GM23338 (cell line): ENCODE results near the gene MYH6. TPM values are rescaled to one million over a fixed set of nuclear protein-coding genes. Genes with fewer than 3 reads are reported as not detected.
"Not testable (repeated sequence)": the region's sequence is repeated elsewhere in the genome, so short reads cannot be mapped to it uniquely, and the experiment has no call there.

Experiments
- ATAC-seq: fragments of 200-7000 bp; cut with Tn5 transposase; 3 replicates; pipeline ENCODE4 v1.9.1; 2020
- DNase-seq: peaks from one replicate; pipeline ENCODE4 v3.0.0-alpha.2; 2015; ENCODE audit warnings: low spot score
- H2AFZ ChIP-seq: fragments of 200-600 bp; sonication (generic); 2 replicates; pipeline ENCODE4 v1.8.0; 2016; ENCODE audit warnings: antibody characterized with exemption, mild to moderate bottlenecking, moderate library complexity
- H3F3A ChIP-seq: fragments of 200-600 bp; sonication (generic); replicated peaks from 2 replicates; pipeline ENCODE4 v1.8.0; 2017; ENCODE audit warnings: antibody characterized with exemption, mixed run types, low read depth
- H3K27ac ChIP-seq: fragments of 200-600 bp; sonication (generic); 2 replicates; pipeline ENCODE4 v1.6.1; 2016; ENCODE audit warnings: low read depth
- H3K27me3 ChIP-seq: fragments of 200-600 bp; sonication (generic); 2 replicates; pipeline ENCODE4 v1.8.0; 2016; ENCODE audit warnings: mild to moderate bottlenecking, mixed run types, moderate library complexity; ENCODE audit not compliant: insufficient read depth
- H3K36me3 ChIP-seq: fragments of 200-600 bp; sonication (generic); 2 replicates; pipeline ENCODE4 v1.8.0; 2016; ENCODE audit warnings: mild to moderate bottlenecking; ENCODE audit not compliant: insufficient read depth
- H3K4me1 ChIP-seq: fragments of 200-600 bp; sonication (generic); 2 replicates; pipeline ENCODE4 v1.8.0; 2016; ENCODE audit warnings: mild to moderate bottlenecking, moderate library complexity; ENCODE audit not compliant: insufficient read depth
- H3K4me2 ChIP-seq: fragments of 200-600 bp; sonication (generic); 2 replicates; pipeline ENCODE4 v1.7.1; 2017; ENCODE audit warnings: mixed run types
- H3K4me3 ChIP-seq: fragments of 200-600 bp; sonication (generic); 2 replicates; pipeline ENCODE4 v1.6.1; 2016; ENCODE audit warnings: mixed run types
- H3K79me2 ChIP-seq: fragments of 200-600 bp; sonication (generic); replicated peaks from 2 replicates; pipeline ENCODE4 v1.8.0; 2017; ENCODE audit warnings: mild to moderate bottlenecking; ENCODE audit not compliant: insufficient read depth
- H3K9me2 ChIP-seq: fragments of 200-600 bp; sonication (generic); 2 replicates; pipeline ENCODE4 v1.8.0; 2017; ENCODE audit not compliant: insufficient read depth
- H4K20me1 ChIP-seq: fragments of 200-600 bp; sonication (generic); replicated peaks from 2 replicates; pipeline ENCODE4 v1.8.0; 2017; ENCODE audit warnings: mild to moderate bottlenecking; ENCODE audit not compliant: insufficient read depth
- H3K27ac Mint-ChIP-seq: 2 replicates; pipeline ENCODE4 v1.8.0; 2020; ENCODE audit warnings: inconsistent platforms, mild to moderate bottlenecking, moderate library complexity, mixed read lengths
- H3K27me3 Mint-ChIP-seq: 3 replicates; pipeline ENCODE4 v1.8.0; 2022; ENCODE audit warnings: low read depth, mild to moderate bottlenecking, moderate library complexity, mixed read lengths, inconsistent platforms; ENCODE audit not compliant: insufficient read depth, poor library complexity
- H3K36me3 Mint-ChIP-seq: 3 replicates; pipeline ENCODE4 v1.8.0; 2021; ENCODE audit warnings: low read depth, mild to moderate bottlenecking, inconsistent platforms, moderate library complexity, mixed read lengths
- H3K4me1 Mint-ChIP-seq: 3 replicates; pipeline ENCODE4 v1.8.0; 2020; ENCODE audit warnings: mild to moderate bottlenecking, inconsistent platforms, mixed read lengths
- H3K4me3 Mint-ChIP-seq: 3 replicates; pipeline ENCODE4 v1.8.0; 2021; ENCODE audit warnings: moderate library complexity, mild to moderate bottlenecking, inconsistent platforms, mixed read lengths
- H3K9me3 Mint-ChIP-seq: 3 replicates; pipeline ENCODE4 v1.8.0; 2020; ENCODE audit warnings: moderate library complexity, mild to moderate bottlenecking, inconsistent platforms, mixed read lengths
- CREB1 ChIP-seq: fragments of 250-450 bp; sonication (Bioruptor Pico); IDR thresholded peaks from 2 replicates; pipeline ENCODE4 v1.5.0; 2020; ENCODE audit warnings: low read depth, mild to moderate bottlenecking, moderate library complexity
- NANOG ChIP-seq: IDR thresholded peaks from 2 replicates; pipeline ENCODE4 v1.6.1; 2016; ENCODE audit warnings: antibody characterized with exemption, borderline replicate concordance
- POLR2AphosphoS5 ChIP-seq: IDR thresholded peaks from 2 replicates; pipeline ENCODE4 v1.6.1; 2016; ENCODE audit warnings: antibody characterized with exemption, low read depth
- ZNF114 ChIP-seq: fragments of 250-450 bp; sonication (Bioruptor Pico); IDR thresholded peaks from 2 replicates; pipeline ENCODE4 v1.5.0; 2020; ENCODE audit warnings: mild to moderate bottlenecking, moderate library complexity
- polyA plus RNA-seq: library from polyadenylated mRNA; unstranded; fragments of >200 nt; fragmentation: Nextera tagmentation; extraction: Ambion mirVana; gene quantifications from 2 replicates; pipeline ENCODE4 v1.2.1, GENCODE V29; 2016
- total RNA-seq: library from RNA; depleted of rRNA; stranded (reverse); fragments of >200 nt; shearing (Covaris generic); gene quantifications from 2 replicates; pipeline ENCODE4 v1.2.3, GENCODE V29; 2014
- TF ChIP-seq, protein P1 (sequence below), 2 experiments: fragments of 200-600 bp in 1 of 2; sonication (generic) in 1 of 2; conservative IDR thresholded peaks; 2 replicates each; pipeline versions ENCODE4 v1.5.1 to v1.6.1; 2016 to 2017; ENCODE audit warnings: antibody characterized with exemption in 2 of 2, low read depth in 2 of 2, mild to moderate bottlenecking in 2 of 2, moderate library complexity in 1 of 2

MYH6 gene
- total and polyA plus RNA-seq, 2 experiments from 2014 or later: 0.03 to 0.10 TPM

DNA sequence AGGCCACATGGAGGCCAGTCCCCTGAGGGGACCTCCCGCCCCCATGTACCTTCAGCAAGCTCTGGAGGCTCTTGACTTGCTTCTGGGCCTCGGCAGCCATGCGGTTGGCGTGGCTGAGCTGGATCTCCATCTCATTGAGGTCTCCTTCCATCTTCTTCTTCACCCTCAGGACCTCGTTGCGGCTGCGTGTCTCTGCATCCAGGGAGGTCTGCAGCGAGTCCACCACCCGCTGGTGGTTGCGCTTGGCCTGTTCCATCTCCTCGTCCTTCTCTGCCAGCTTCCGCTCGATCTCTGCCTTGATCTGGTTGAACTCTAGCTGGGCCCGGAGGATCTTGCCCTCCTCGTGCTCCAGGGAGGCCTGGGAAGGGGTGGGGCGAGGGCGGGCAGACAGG lies 21.8 kb downstream of the MYH6 start:
- H3K27me3 ChIP-seq, H3F3A ChIP-seq, H3K79me2 ChIP-seq, ATAC-seq, H3K4me1 Mint-ChIP-seq, H3K27ac ChIP-seq, H3K27me3 Mint-ChIP-seq, H3K27ac Mint-ChIP-seq, H3K4me3 Mint-ChIP-seq, H3K36me3 Mint-ChIP-seq, H3K9me2 ChIP-seq, DNase-seq, H3K9me3 Mint-ChIP-seq, H4K20me1 ChIP-seq, H3K4me2 ChIP-seq, H3K4me1 ChIP-seq, H3K4me3 ChIP-seq, H3K36me3 ChIP-seq, H2AFZ ChIP-seq: not testable (repeated sequence)

DNA sequence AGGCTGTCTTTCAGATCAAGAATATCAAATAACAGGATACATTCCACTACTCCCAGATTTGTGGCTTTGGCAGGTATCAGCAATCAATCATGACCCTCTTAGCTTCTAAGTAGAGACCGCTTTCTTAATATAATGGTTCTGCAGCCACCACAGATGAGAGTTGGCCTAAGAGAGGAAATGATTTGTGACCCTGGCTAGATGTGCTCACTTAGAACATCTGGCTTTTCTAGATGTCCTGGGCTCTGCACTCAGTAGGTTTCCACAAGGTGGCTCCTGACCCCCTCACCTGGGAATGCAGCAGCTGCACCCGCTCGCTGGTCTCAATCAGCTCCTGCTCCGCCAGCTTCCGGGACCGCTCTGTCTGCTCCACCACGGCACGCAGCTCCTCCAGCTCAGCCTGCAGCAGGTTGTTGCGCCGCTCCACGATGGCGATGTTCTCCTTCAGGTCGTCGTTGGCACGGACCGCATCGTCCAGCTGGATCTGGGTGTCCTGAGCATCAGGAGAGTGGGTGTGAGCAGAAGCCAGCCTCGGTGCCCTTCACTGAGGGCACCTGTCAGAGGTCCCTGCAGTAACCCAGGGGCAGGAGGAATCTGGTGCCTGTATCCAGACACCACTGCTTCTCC lies 22.3 kb downstream of the MYH6 start:
- H2AFZ ChIP-seq: no peak overlapping the region
- H3K36me3 Mint-ChIP-seq: no peaks in the 10 kb centered on the region; the same call in 2 of the 3 replicates
- H3K27ac Mint-ChIP-seq: no peak overlapping the region
- H3K4me1 ChIP-seq: no peaks in the 10 kb centered on the region; the same call in 1 of the 2 replicates
- H3K4me3 ChIP-seq: no peak overlapping the region
- peak; percentile 18 for DNase-seq
- ATAC-seq: peak; percentile 65
- H3K4me3 Mint-ChIP-seq: no peak overlapping the region
- H3K79me2 ChIP-seq: no peaks in the 10 kb centered on the region
- peaks cover 4% of the 10 kb centered on the region; the same call in 1 of the 2 replicates for H3K9me2 ChIP-seq
- H3K4me2 ChIP-seq: no peak overlapping the region
- TF ChIP-seq, protein P1, sequence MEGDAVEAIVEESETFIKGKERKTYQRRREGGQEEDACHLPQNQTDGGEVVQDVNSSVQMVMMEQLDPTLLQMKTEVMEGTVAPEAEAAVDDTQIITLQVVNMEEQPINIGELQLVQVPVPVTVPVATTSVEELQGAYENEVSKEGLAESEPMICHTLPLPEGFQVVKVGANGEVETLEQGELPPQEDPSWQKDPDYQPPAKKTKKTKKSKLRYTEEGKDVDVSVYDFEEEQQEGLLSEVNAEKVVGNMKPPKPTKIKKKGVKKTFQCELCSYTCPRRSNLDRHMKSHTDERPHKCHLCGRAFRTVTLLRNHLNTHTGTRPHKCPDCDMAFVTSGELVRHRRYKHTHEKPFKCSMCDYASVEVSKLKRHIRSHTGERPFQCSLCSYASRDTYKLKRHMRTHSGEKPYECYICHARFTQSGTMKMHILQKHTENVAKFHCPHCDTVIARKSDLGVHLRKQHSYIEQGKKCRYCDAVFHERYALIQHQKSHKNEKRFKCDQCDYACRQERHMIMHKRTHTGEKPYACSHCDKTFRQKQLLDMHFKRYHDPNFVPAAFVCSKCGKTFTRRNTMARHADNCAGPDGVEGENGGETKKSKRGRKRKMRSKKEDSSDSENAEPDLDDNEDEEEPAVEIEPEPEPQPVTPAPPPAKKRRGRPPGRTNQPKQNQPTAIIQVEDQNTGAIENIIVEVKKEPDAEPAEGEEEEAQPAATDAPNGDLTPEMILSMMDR (conservative IDR thresholded peaks at IDR 0.05; ENCODE audit: low read depth in 2 of 2): peak in 1 of 2 experiments; percentile 34; a peak in 2 of 4 replicates
- TF ChIP-seq ZNF114 (CRISPR knock-in tag) (no peak), NANOG (no peak)
- no peak overlapping the region for H3K27ac ChIP-seq
- H3K27me3 ChIP-seq: no peaks in the 10 kb centered on the region
- no peaks in the 10 kb centered on the region for H3K36me3 ChIP-seq
- no peaks in the 10 kb centered on the region; the same call in 1 of the 3 replicates for H3K9me3 Mint-ChIP-seq
- peaks cover 8% of the 10 kb centered on the region for H3K27me3 Mint-ChIP-seq
- H3K4me1 Mint-ChIP-seq: peaks cover 11% of the 10 kb centered on the region
- H4K20me1 ChIP-seq: no peaks in the 10 kb centered on the region
- no peaks in the 10 kb centered on the region for H3F3A ChIP-seq

DNA sequence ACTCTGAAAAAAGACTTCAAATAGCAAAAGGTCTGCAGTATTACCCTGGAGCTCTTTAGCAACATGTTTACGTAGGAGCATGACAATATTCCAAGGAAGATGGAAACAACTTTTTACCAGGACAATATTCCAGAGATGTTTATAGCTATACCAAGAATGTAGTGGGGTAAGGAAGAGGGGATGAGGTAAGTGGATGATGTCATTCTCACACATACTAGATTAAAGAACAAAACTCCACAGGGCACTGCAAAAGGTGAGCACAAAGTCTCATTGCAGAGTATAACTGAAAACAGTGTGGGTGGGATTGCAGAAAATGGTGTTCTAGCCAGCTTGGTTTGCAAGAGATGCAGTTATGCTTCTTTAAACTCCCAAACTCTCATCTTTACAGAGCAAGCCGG lies 22.8 kb downstream of the MYH6 start:
- Histone ChIP-seq H4K20me1 (no peaks in the 10 kb centered on the region; the same call in 1 of the 2 replicates), H3K4me3 (no peak overlapping the region), H3K27ac (no peak overlapping the region), H3K4me1 (no peaks in the 10 kb centered on the region; the same call in 1 of the 2 replicates), H3K36me3 (no peaks in the 10 kb centered on the region), H3K4me2 (no peak overlapping the region), H3K79me2 (no peaks in the 10 kb centered on the region), H3K9me2 (no peaks in the 10 kb centered on the region), H2AFZ (no peak overlapping the region), H3F3A (no peaks in the 10 kb centered on the region), H3K27me3 (no peaks in the 10 kb centered on the region)
- Mint-ChIP-seq H3K4me1 (peaks cover 12% of the 10 kb centered on the region), H3K4me3 (no peak overlapping the region), H3K9me3 (no peaks in the 10 kb centered on the region; the same call in 2 of the 3 replicates), H3K27ac (no peak overlapping the region), H3K36me3 (no peaks in the 10 kb centered on the region; the same call in 2 of the 3 replicates), H3K27me3 (peaks cover 8% of the 10 kb centered on the region)
- no peak for TF ChIP-seq POLR2AphosphoS5
- no peak for TF ChIP-seq CREB1 (CRISPR knock-in tag)
- DNase-seq (no peak), ATAC-seq (no peak)
